ENCODE data around the gene KCTD20. TPM values are rescaled to one million over a fixed set of nuclear protein-coding genes. Genes with fewer than 3 reads are reported as not detected.
A peak's percentile ranks its signal among the peaks of the same experiment; 100 is the strongest.

Gene KCTD20
- polyA plus RNA-seq, 4 donors, result 13.8 to 28.6 (median 17.7) TPM

DNA sequence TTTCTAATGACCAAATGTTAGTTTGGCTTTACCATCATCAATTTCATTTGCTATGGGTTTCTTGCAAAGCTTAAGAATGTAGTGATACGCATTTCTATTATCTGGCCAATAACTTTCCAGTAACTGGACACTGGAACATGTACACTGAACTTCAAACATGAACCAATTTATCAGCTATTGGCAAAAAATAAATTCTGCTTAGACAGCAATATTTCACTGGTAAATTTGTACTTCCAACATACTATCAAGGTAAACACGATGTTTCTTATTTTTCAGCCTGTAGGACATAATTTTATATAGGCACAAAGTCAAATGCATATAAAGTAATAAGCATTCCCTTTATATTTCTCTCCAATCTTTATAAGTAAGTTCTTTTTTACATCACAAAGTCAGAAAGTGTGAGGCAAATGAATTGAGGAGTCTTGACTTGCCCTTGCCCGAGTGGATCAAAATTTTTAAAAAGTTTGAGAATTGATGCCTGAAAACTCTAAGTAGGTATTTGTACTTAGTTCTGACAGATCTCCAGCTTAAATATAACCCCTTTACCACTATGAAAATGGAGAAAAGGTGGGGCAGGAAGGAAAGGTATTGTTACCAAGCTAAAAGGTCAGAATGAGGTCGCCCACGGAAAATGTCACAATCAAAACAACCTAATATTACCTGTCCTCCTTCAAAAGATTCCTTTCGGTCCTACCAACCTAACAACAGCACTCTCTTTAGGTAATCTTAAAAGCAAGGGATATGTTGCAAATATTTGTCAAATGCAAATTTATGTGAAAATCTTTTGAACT, 63.1 kb downstream of the KCTD20 start:
- H3K36me3 ChIP-seq (ENCODE audit: control insufficient read depth in 3 of 3, insufficient read depth in 2 of 3, low read depth in 1 of 3, low read length in 3 of 3), result peaks cover 1 to 25% (median 8%) of the 10 kb centered on the region in 3 donors
- DNase-seq (no peak), FAIRE-seq (no peak)
- peaks cover 0 to 16% of the 10 kb centered on the region in 2 donors for H3K9me3 ChIP-seq (ENCODE audit: control insufficient read depth in 2 of 2, insufficient read depth in 1 of 2, low read depth in 1 of 2, low read length in 1 of 2)
- 47 to 66% (median 63%) methylated on average over 6 of the region's 6 CpGs for WGBS, 3 donors
- H3K4me3 ChIP-seq (ENCODE audit: low read depth in 1 of 3, low read length in 3 of 3), result no peak overlapping the region
- H3K4me1 ChIP-seq (ENCODE audit: control insufficient read depth in 3 of 3, insufficient read depth in 2 of 3, low read depth in 1 of 3, low read length in 2 of 3), result peaks cover 4 to 40% (median 10%) of the 10 kb centered on the region in 3 donors
- no peaks in the 10 kb centered on the region for H3K27me3 ChIP-seq (ENCODE audit: control insufficient read depth in 3 of 3, insufficient read depth in 3 of 3, low read length in 3 of 3)
- peak overlapping the region in 2 of 3 donors; percentile 47 to 48 for H3K27ac ChIP-seq (ENCODE audit: low read depth in 1 of 3, low read length in 2 of 3)

DNA sequence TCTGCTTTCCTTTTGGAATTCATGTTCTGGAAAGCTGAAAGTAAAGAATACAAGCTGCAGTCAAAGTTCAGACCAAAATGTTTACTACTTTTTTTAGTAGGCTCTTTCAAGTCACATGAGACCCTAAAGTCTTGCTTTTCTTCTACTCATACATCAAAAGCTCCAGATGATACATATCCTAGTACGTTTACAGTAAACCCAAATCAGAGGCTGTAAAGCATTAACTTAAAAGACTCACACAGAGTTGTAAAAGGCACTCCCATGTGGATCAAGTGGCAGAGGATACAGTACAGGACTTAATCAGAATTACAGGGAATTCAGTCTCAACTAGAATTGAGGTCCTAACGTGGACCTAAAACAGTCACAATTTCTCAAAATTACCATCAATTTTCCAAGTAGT, 63.8 kb downstream of the KCTD20 start:
- Histone ChIP-seq H3K27me3 (ENCODE audit: control insufficient read depth in 3 of 3, insufficient read depth in 3 of 3, low read length in 3 of 3) (no peaks in the 10 kb centered on the region), H3K36me3 (ENCODE audit: control insufficient read depth in 3 of 3, insufficient read depth in 2 of 3, low read depth in 1 of 3, low read length in 3 of 3) (peaks cover 1 to 27% (median 8%) of the 10 kb centered on the region in 3 donors), H3K4me1 (ENCODE audit: control insufficient read depth in 3 of 3, insufficient read depth in 2 of 3, low read depth in 1 of 3, low read length in 2 of 3) (peaks cover 4 to 40% (median 10%) of the 10 kb centered on the region in 3 donors), H3K27ac (ENCODE audit: low read depth in 1 of 3, low read length in 2 of 3) (peak overlapping the region in 1 of 3 donors; percentile 47), H3K4me3 (ENCODE audit: low read depth in 1 of 3, low read length in 3 of 3) (no peak overlapping the region), H3K9me3 (ENCODE audit: control insufficient read depth in 2 of 2, insufficient read depth in 1 of 2, low read depth in 1 of 2, low read length in 1 of 2) (peaks cover 0 to 16% of the 10 kb centered on the region in 2 donors)
- DNase-seq (peak; percentile 68 to 70), FAIRE-seq (no peak)
- WGBS, 3 donors, result 11 to 52% (median 35%) methylated on average over 2 of the region's 2 CpGs

- Histone ChIP-seq H3K4me1 (ENCODE audit: control insufficient read depth in 3 of 3, insufficient read depth in 2 of 3, low read depth in 1 of 3, low read length in 2 of 3) (peaks cover 4 to 34% (median 10%) of the 10 kb centered on the region in 3 donors), H3K27ac (ENCODE audit: low read depth in 1 of 3, low read length in 2 of 3) (no peak overlapping the region), H3K27me3 (ENCODE audit: control insufficient read depth in 3 of 3, insufficient read depth in 3 of 3, low read length in 3 of 3) (no peaks in the 10 kb centered on the region), H3K9me3 (ENCODE audit: control insufficient read depth in 2 of 2, insufficient read depth in 1 of 2, low read depth in 1 of 2, low read length in 1 of 2) (peaks cover 0 to 16% of the 10 kb centered on the region in 2 donors), H3K4me3 (ENCODE audit: low read depth in 1 of 3, low read length in 3 of 3) (no peak overlapping the region), H3K36me3 (ENCODE audit: control insufficient read depth in 3 of 3, insufficient read depth in 2 of 3, low read depth in 1 of 3, low read length in 3 of 3) (peaks cover 4 to 38% (median 10%) of the 10 kb centered on the region in 3 donors)
- 85 to 93% (median 90%) methylated on average over 10 of the region's 10 CpGs for WGBS, 3 donors
- DNase-seq (no peak), FAIRE-seq (no peak)
These were observed 65.7 kb downstream of the KCTD20 start for GRCh38 chr6:36508532-36508931.

- Histone ChIP-seq H3K36me3 (ENCODE audit: control insufficient read depth in 3 of 3, insufficient read depth in 2 of 3, low read depth in 1 of 3, low read length in 3 of 3) (peaks cover 4 to 42% (median 10%) of the 10 kb centered on the region in 3 donors), H3K27ac (ENCODE audit: low read depth in 1 of 3, low read length in 2 of 3) (peak overlapping the region in 1 of 3 donors; percentile 24), H3K9me3 (ENCODE audit: control insufficient read depth in 2 of 2, insufficient read depth in 1 of 2, low read depth in 1 of 2, low read length in 1 of 2) (peaks cover 0 to 16% of the 10 kb centered on the region in 2 donors), H3K4me3 (ENCODE audit: low read depth in 1 of 3, low read length in 3 of 3) (no peak overlapping the region), H3K4me1 (ENCODE audit: control insufficient read depth in 3 of 3, insufficient read depth in 2 of 3, low read depth in 1 of 3, low read length in 2 of 3) (peaks cover 7 to 31% (median 10%) of the 10 kb centered on the region in 3 donors), H3K27me3 (ENCODE audit: control insufficient read depth in 3 of 3, insufficient read depth in 3 of 3, low read length in 3 of 3) (no peaks in the 10 kb centered on the region)
- 54 to 84% (median 68%) methylated on average over 3 of the region's 3 CpGs for WGBS, 3 donors
- FAIRE-seq (no peak), DNase-seq (peak in 1 of 2 donors; percentile 43)
These were observed 67.6 kb downstream of the KCTD20 start for GRCh38 chr6:36510365-36510764.

GRCh38 chr6:36514554-36515456, 72.0 kb downstream of the KCTD20 start:
- H3K36me3 ChIP-seq (ENCODE audit: control insufficient read depth in 3 of 3, insufficient read depth in 2 of 3, low read depth in 1 of 3, low read length in 3 of 3), result peaks cover 3 to 37% (median 5%) of the 10 kb centered on the region in 3 donors
- H3K4me3 ChIP-seq (ENCODE audit: low read depth in 1 of 3, low read length in 3 of 3), result no peak overlapping the region
- FAIRE-seq (no peak), DNase-seq (peak; percentile 81 to 96)
- H3K27me3 ChIP-seq (ENCODE audit: control insufficient read depth in 3 of 3, insufficient read depth in 3 of 3, low read length in 3 of 3), result no peaks in the 10 kb centered on the region
- WGBS, 3 donors, result 22 to 71% (median 56%) methylated on average over 8 of the region's 8 CpGs
- peaks cover 3 to 24% (median 4%) of the 10 kb centered on the region in 3 donors for H3K4me1 ChIP-seq (ENCODE audit: control insufficient read depth in 3 of 3, insufficient read depth in 2 of 3, low read depth in 1 of 3, low read length in 2 of 3)
- H3K27ac ChIP-seq (ENCODE audit: low read depth in 1 of 3, low read length in 2 of 3), result peak overlapping the region; percentile 60 to 72 (median 65)
- peaks cover 0 to 9% of the 10 kb centered on the region in 2 donors for H3K9me3 ChIP-seq (ENCODE audit: control insufficient read depth in 2 of 2, insufficient read depth in 1 of 2, low read depth in 1 of 2, low read length in 1 of 2)

DNA sequence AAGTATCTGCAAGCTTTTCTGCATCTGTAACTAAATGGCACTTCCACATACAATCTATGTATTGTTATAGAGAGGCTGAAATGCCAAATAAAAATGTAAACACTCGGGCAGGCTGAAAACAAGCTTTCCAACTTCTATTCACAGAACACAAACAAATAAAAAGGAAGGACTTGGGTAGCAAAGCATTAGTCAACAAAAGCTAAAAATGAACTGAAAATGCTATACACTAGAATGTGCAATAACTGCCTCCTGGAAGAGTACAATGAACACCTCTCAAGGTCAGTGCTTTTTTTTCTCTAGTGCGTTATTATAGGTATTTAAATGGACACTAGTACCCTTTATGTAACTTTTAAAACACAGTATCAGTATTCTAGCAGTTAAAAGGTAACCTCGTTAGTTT, 73.0 kb downstream of the KCTD20 start:
- Histone ChIP-seq H3K36me3 (ENCODE audit: control insufficient read depth in 3 of 3, insufficient read depth in 2 of 3, low read depth in 1 of 3, low read length in 3 of 3) (peaks cover 4 to 28% (median 7%) of the 10 kb centered on the region in 3 donors), H3K9me3 (ENCODE audit: control insufficient read depth in 2 of 2, insufficient read depth in 1 of 2, low read depth in 1 of 2, low read length in 1 of 2) (no peaks in the 10 kb centered on the region), H3K4me1 (ENCODE audit: control insufficient read depth in 3 of 3, insufficient read depth in 2 of 3, low read depth in 1 of 3, low read length in 2 of 3) (peaks cover 3 to 24% (median 4%) of the 10 kb centered on the region in 3 donors), H3K4me3 (ENCODE audit: low read depth in 1 of 3, low read length in 3 of 3) (no peak overlapping the region), H3K27ac (ENCODE audit: low read depth in 1 of 3, low read length in 2 of 3) (no peak overlapping the region), H3K27me3 (ENCODE audit: control insufficient read depth in 3 of 3, insufficient read depth in 3 of 3, low read length in 3 of 3) (no peaks in the 10 kb centered on the region)
- FAIRE-seq (no peak), DNase-seq (no peak)
- WGBS, 3 donors, result 61 to 76% (median 64%) methylated on average over 3 of the region's 3 CpGs

GRCh38 chr6:36516559-36516958, 73.8 kb downstream of the KCTD20 start:
- H3K9me3 ChIP-seq (ENCODE audit: control insufficient read depth in 2 of 2, insufficient read depth in 1 of 2, low read depth in 1 of 2, low read length in 1 of 2), result no peaks in the 10 kb centered on the region
- FAIRE-seq (no peak), DNase-seq (peak; percentile 42 to 70)
- H3K36me3 ChIP-seq (ENCODE audit: control insufficient read depth in 3 of 3, insufficient read depth in 2 of 3, low read depth in 1 of 3, low read length in 3 of 3), result peaks cover 2 to 24% (median 7%) of the 10 kb centered on the region in 3 donors
- no peak overlapping the region for H3K27ac ChIP-seq (ENCODE audit: low read depth in 1 of 3, low read length in 2 of 3)
- peaks cover 3 to 24% (median 4%) of the 10 kb centered on the region in 3 donors for H3K4me1 ChIP-seq (ENCODE audit: control insufficient read depth in 3 of 3, insufficient read depth in 2 of 3, low read depth in 1 of 3, low read length in 2 of 3)
- H3K4me3 ChIP-seq (ENCODE audit: low read depth in 1 of 3, low read length in 3 of 3), result no peak overlapping the region
- WGBS, 3 donors, result 41 to 71% (median 56%) methylated on average over 4 of the region's 4 CpGs
- no peaks in the 10 kb centered on the region for H3K27me3 ChIP-seq (ENCODE audit: control insufficient read depth in 3 of 3, insufficient read depth in 3 of 3, low read length in 3 of 3)

DNA sequence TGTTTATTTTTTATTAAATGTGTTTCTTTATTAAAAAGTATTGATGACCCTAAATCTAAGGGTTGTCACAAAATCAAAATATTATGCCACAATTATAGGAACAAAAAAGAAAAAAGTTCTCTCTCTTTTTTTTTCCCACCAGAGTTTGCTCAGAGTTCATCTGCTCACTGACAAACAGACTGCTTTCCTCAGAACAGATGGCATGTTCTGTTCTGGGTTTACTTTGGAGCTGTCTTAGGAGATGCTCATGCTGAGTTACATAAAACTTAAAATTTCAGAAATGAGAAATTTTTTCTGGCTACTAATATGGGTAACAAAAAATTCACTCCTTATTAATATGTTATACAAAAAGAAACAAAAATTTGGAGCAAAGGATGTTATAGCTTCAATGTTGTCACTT, 74.2 kb downstream of the KCTD20 start:
- FAIRE-seq (no peak), DNase-seq (no peak)
- Histone ChIP-seq H3K36me3 (ENCODE audit: control insufficient read depth in 3 of 3, insufficient read depth in 2 of 3, low read depth in 1 of 3, low read length in 3 of 3) (peaks cover under 1 to 20% (median 7%) of the 10 kb centered on the region in 3 donors), H3K27me3 (ENCODE audit: control insufficient read depth in 3 of 3, insufficient read depth in 3 of 3, low read length in 3 of 3) (no peaks in the 10 kb centered on the region), H3K27ac (ENCODE audit: low read depth in 1 of 3, low read length in 2 of 3) (no peak overlapping the region), H3K4me1 (ENCODE audit: control insufficient read depth in 3 of 3, insufficient read depth in 2 of 3, low read depth in 1 of 3, low read length in 2 of 3) (peaks cover 3 to 24% (median 4%) of the 10 kb centered on the region in 3 donors), H3K4me3 (ENCODE audit: low read depth in 1 of 3, low read length in 3 of 3) (no peak overlapping the region), H3K9me3 (ENCODE audit: control insufficient read depth in 2 of 2, insufficient read depth in 1 of 2, low read depth in 1 of 2, low read length in 1 of 2) (no peaks in the 10 kb centered on the region)
